Measurements from ENCODE around the gene IL3RA.
"Not testable (repeated sequence)": the region's sequence is repeated elsewhere in the genome, so short reads cannot be mapped to it uniquely, and the experiment has no call there.

IL3RA gene

GRCh38 chrX:1336331-1336943 lies at the start of gene IL3RA:
Gene IL3RA, plus strand, starts transcription at chrX:1336785. Its CDS starts 4,981 bp downstream, at chrX:1341766.
- DNase-seq (ENCODE audit: low spot score): peak; percentile 52

GRCh38 chrX:1289535-1289934 lies 47.0 kb upstream of the IL3RA start:
- no peak for DNase-seq (ENCODE audit: low spot score)

GRCh38 chrX:1291110-1291740 lies 45.4 kb upstream of the IL3RA start:
- no peak for DNase-seq (ENCODE audit: low spot score)

- no peak for DNase-seq (ENCODE audit: low spot score)
These were observed 43.9 kb upstream of the IL3RA start for GRCh38 chrX:1292575-1293290.

GRCh38 chrX:1294301-1295067 lies 42.1 kb upstream of the IL3RA start:
- no peak for DNase-seq (ENCODE audit: low spot score)

- DNase-seq (ENCODE audit: low spot score): no peak
These were observed 41.0 kb upstream of the IL3RA start for GRCh38 chrX:1295550-1295949.

- not testable (repeated sequence) for DNase-seq (ENCODE audit: low spot score)
These were observed 39.0 kb upstream of the IL3RA start for GRCh38 chrX:1297591-1297990.

GRCh38 chrX:1300449-1300848 lies 36.1 kb upstream of the IL3RA start:
- DNase-seq (ENCODE audit: low spot score): no peak

- no peak for DNase-seq (ENCODE audit: low spot score)
These were observed 31.2 kb upstream of the IL3RA start for GRCh38 chrX:1305411-1305810.

GRCh38 chrX:1306909-1307625 lies 29.5 kb upstream of the IL3RA start:
- no peak for DNase-seq (ENCODE audit: low spot score)

- no peak for DNase-seq (ENCODE audit: low spot score)
These were observed 28.8 kb upstream of the IL3RA start for GRCh38 chrX:1307626-1308340.

- no peak for DNase-seq (ENCODE audit: low spot score)
These were observed 28.1 kb upstream of the IL3RA start for GRCh38 chrX:1308476-1308875.

GRCh38 chrX:1308917-1309316 lies 27.7 kb upstream of the IL3RA start:
- not testable (repeated sequence) for DNase-seq (ENCODE audit: low spot score)

- DNase-seq (ENCODE audit: low spot score): no peak
These were observed 22.8 kb upstream of the IL3RA start for GRCh38 chrX:1313788-1314187.

- no peak for DNase-seq (ENCODE audit: low spot score)
These were observed 20.1 kb upstream of the IL3RA start for GRCh38 chrX:1316527-1316926.

GRCh38 chrX:1321674-1322073 lies 14.9 kb upstream of the IL3RA start:
- DNase-seq (ENCODE audit: low spot score): no peak

- DNase-seq (ENCODE audit: low spot score): no peak
These were observed 14.2 kb upstream of the IL3RA start for GRCh38 chrX:1322393-1322792.

- DNase-seq (ENCODE audit: low spot score): peak; percentile 54
These were observed 13.3 kb upstream of the IL3RA start for GRCh38 chrX:1323315-1323714.

GRCh38 chrX:1325515-1326116 lies 11.0 kb upstream of the IL3RA start:
- no peak for DNase-seq (ENCODE audit: low spot score)

GRCh38 chrX:1327651-1328304 lies 8.8 kb upstream of the IL3RA start:
- no peak for DNase-seq (ENCODE audit: low spot score)

Data from GM03348 (cell line).